HepG2 (cell line): ENCODE data around the gene FAM111A. TPM values are rescaled to one million over a fixed set of nuclear protein-coding genes. Genes with fewer than 3 reads are reported as not detected.

ENCODE experiments used
- ARHGAP35 ChIP-seq: sonication (generic); formaldehyde crosslinking; IDR thresholded peaks from 2 replicates; pipeline ENCODE4 v1.9.0; 2022; ENCODE audit warnings: mild to moderate bottlenecking, inconsistent platforms, moderate library complexity, missing genetic modification reagents, borderline replicate concordance
- ATF7-NPFF ChIP-seq: sonication (generic); formaldehyde crosslinking; IDR thresholded peaks from 2 replicates; pipeline ENCODE4 v1.8.1; 2023; ENCODE audit warnings: mild to moderate bottlenecking, low read depth, missing genetic modification reagents, moderate library complexity
- CCDC6 ChIP-seq: sonication (generic); formaldehyde crosslinking; IDR thresholded peaks from 2 replicates; pipeline ENCODE4 v1.8.1; 2022; ENCODE audit warnings: mild to moderate bottlenecking, missing genetic modification reagents, moderate library complexity
- DNMT1 ChIP-seq: sonication (generic); formaldehyde crosslinking; IDR thresholded peaks from 2 replicates; pipeline ENCODE4 v1.5.1; 2020; ENCODE audit warnings: mild to moderate bottlenecking, missing genetic modification reagents
- IKZF4 ChIP-seq: sonication (generic); formaldehyde crosslinking; IDR thresholded peaks from 2 replicates; pipeline ENCODE4 v1.5.1; 2020; ENCODE audit warnings: borderline replicate concordance, mild to moderate bottlenecking, low read depth, missing genetic modification reagents; ENCODE audit errors: not compliant biosample characterization
- POGZ ChIP-seq: sonication (generic); formaldehyde crosslinking; IDR thresholded peaks from 2 replicates; pipeline ENCODE4 v1.4.0; 2020; ENCODE audit warnings: mild to moderate bottlenecking, missing genetic modification reagents
- SNAPC2 ChIP-seq: sonication (generic); formaldehyde crosslinking; IDR thresholded peaks from 2 replicates; pipeline ENCODE4 v1.8.1; 2022; ENCODE audit warnings: mild to moderate bottlenecking, missing genetic modification reagents
- U2AF1 ChIP-seq: fragments of 200-400 bp; formaldehyde crosslinking; optimal IDR thresholded peaks from 2 replicates; pipeline ENCODE3; 2017; ENCODE audit warnings: mild to moderate bottlenecking, low read depth, low read length
- ZNF562 ChIP-seq: sonication (generic); formaldehyde crosslinking; IDR thresholded peaks from 2 replicates; pipeline ENCODE4 v1.8.0; 2022; ENCODE audit warnings: missing genetic modification reagents, borderline replicate concordance
- ZNF615 ChIP-seq: sonication (generic); formaldehyde crosslinking; IDR thresholded peaks from 2 replicates; pipeline ENCODE4 v1.5.0; 2020; ENCODE audit warnings: mild to moderate bottlenecking, missing genetic modification reagents, borderline replicate concordance
- ZNF747 ChIP-seq: sonication (generic); formaldehyde crosslinking; IDR thresholded peaks from 2 replicates; pipeline ENCODE4 v1.8.1; 2023; ENCODE audit warnings: missing genetic modification reagents, mild to moderate bottlenecking, borderline replicate concordance
- ZNF75D ChIP-seq: sonication (generic); formaldehyde crosslinking; IDR thresholded peaks from 2 replicates; pipeline ENCODE4 v1.8.1; 2023; ENCODE audit warnings: missing genetic modification reagents, mild to moderate bottlenecking, borderline replicate concordance
- polyA plus RNA-seq, 8 experiments: library from polyadenylated mRNA; depleted of rRNA in 3 of 8; stranded (reverse) in 7 of 8; unstranded in 1 of 8; fragments of >200 nt; fragmentation: Illumina TruSeq in 4 of 8; extraction: Trizol in 4 of 8; gene quantifications; 2 replicates each; pipeline versions ENCODE4 v1.2.1 to v1.2.3, GENCODE V29; 2011 to 2016; ENCODE audit warnings: low read depth in 4 of 8, missing spikeins in 1 of 8, mixed read lengths in 1 of 8; ENCODE audit not compliant: insufficient read depth in 1 of 8
- total RNA-seq, 5 experiments: library from RNA; depleted of rRNA; stranded (reverse); fragments of >200 nt; fragmentation: Illumina TruSeq; extraction: Trizol; gene quantifications; 2 replicates each; pipeline ENCODE4 v1.2.3, GENCODE V29; 2016; ENCODE audit warnings: low read depth in 1 of 5
- TF ChIP-seq, protein P1 (sequence below), 2 experiments: sonication (generic) in 1 of 2; formaldehyde crosslinking in 1 of 2; IDR thresholded peaks; 2 replicates each; pipeline versions ENCODE4 v1.6.1 to v1.9.0; 2014 to 2022; ENCODE audit warnings: antibody characterized with exemption in 1 of 2, borderline replicate concordance in 1 of 2, inconsistent platforms in 1 of 2, low read depth in 1 of 2, missing genetic modification reagents in 1 of 2
- TF ChIP-seq, protein P2 (sequence below): sonication (generic); formaldehyde crosslinking; IDR thresholded peaks from 2 replicates; pipeline ENCODE4 v1.4.0; 2020; ENCODE audit warnings: low read depth, mild to moderate bottlenecking, missing genetic modification reagents
- TF ChIP-seq, protein P3 (sequence below): sonication (generic); formaldehyde crosslinking; IDR thresholded peaks from 2 replicates; pipeline ENCODE4 v1.5.1; 2020; ENCODE audit warnings: mild to moderate bottlenecking, missing genetic modification reagents, moderate library complexity

Gene FAM111A
- total and polyA plus RNA-seq, 2 of the 13 experiments (the other 11 are each of a cell fraction or from before 2014, with no cell fraction given): 3.2 to 13.5 TPM

DNA sequence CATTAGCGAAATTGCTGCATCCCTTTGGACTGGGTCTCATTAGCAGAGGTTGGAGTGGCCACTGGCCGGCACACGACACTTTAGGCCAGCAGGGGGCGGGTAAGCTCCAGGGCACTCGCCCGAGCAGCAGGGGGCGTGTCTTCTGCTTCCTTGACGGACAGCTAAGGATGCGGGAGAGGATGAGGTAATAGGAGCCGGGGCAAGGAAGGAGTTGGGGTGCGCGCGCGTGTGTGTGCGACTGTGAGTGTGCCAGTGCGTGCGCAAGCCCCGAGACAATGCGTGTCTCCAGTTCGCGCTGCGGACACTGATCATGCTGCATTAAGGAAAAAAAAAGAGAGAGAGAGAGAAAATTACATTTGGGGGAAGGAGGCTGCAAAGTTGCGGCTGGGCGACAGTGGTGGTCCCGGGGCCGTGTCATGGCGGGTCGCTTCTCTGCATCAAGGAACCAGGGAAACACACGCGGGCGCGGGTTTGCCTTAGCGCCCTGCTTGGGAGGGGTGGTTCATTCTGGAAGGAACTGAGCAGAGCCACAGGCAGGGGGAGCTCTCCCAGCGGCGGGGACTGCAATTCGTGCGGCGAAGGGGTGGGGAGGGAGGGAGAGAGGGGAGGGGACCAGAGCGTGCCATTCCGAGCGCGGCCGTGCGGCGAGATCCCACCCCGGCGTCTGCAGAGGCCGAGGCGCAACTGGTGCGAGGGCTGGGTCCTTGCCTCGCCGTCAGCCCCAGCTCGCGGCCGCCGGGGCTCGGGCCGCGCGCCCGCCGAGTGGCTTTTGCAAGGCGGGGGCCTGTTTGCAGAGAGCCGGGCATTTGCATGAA, 29.1 kb downstream of the FAM111A start, which contains the start of gene DTX4 (continued):
- TF ChIP-seq, protein P1, sequence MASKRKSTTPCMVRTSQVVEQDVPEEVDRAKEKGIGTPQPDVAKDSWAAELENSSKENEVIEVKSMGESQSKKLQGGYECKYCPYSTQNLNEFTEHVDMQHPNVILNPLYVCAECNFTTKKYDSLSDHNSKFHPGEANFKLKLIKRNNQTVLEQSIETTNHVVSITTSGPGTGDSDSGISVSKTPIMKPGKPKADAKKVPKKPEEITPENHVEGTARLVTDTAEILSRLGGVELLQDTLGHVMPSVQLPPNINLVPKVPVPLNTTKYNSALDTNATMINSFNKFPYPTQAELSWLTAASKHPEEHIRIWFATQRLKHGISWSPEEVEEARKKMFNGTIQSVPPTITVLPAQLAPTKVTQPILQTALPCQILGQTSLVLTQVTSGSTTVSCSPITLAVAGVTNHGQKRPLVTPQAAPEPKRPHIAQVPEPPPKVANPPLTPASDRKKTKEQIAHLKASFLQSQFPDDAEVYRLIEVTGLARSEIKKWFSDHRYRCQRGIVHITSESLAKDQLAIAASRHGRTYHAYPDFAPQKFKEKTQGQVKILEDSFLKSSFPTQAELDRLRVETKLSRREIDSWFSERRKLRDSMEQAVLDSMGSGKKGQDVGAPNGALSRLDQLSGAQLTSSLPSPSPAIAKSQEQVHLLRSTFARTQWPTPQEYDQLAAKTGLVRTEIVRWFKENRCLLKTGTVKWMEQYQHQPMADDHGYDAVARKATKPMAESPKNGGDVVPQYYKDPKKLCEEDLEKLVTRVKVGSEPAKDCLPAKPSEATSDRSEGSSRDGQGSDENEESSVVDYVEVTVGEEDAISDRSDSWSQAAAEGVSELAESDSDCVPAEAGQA (IDR thresholded peaks at IDR 0.05; ENCODE audit: low read depth): no peak
- TF ChIP-seq, protein P1 (CRISPR knock-in tag; IDR thresholded peaks at IDR 0.05; ENCODE audit: borderline replicate concordance): no peak
- TF ChIP-seq ZNF615 (CRISPR knock-in tag) (no peak), ZNF747 (0 out of 2 replicates have a peak, but pooled peaks have one; percentile 42), CCDC6 (CRISPR knock-in tag) (0 out of 2 replicates have a peak, but pooled peaks have one; percentile 53), ZNF75D (CRISPR knock-in tag) (0 out of 2 replicates have a peak, but pooled peaks have one; percentile 34), SNAPC2 (no peak), DNMT1 (CRISPR knock-in tag) (no peak), U2AF1 (peak; percentile 66), POGZ (CRISPR knock-in tag) (peak; percentile 20; the same call in 1 of the 2 replicates), ARHGAP35 (CRISPR knock-in tag) (no peak), ZNF562 (CRISPR knock-in tag) (no peak), ATF7-NPFF (CRISPR knock-in tag) (peak; percentile 73; the same call in 1 of the 2 replicates), IKZF4 (CRISPR knock-in tag) (no peak)
- TF ChIP-seq, protein P2, sequence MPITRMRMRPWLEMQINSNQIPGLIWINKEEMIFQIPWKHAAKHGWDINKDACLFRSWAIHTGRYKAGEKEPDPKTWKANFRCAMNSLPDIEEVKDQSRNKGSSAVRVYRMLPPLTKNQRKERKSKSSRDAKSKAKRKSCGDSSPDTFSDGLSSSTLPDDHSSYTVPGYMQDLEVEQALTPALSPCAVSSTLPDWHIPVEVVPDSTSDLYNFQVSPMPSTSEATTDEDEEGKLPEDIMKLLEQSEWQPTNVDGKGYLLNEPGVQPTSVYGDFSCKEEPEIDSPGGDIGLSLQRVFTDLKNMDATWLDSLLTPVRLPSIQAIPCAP (CRISPR knock-in tag): no peak
- TF ChIP-seq, protein P3, sequence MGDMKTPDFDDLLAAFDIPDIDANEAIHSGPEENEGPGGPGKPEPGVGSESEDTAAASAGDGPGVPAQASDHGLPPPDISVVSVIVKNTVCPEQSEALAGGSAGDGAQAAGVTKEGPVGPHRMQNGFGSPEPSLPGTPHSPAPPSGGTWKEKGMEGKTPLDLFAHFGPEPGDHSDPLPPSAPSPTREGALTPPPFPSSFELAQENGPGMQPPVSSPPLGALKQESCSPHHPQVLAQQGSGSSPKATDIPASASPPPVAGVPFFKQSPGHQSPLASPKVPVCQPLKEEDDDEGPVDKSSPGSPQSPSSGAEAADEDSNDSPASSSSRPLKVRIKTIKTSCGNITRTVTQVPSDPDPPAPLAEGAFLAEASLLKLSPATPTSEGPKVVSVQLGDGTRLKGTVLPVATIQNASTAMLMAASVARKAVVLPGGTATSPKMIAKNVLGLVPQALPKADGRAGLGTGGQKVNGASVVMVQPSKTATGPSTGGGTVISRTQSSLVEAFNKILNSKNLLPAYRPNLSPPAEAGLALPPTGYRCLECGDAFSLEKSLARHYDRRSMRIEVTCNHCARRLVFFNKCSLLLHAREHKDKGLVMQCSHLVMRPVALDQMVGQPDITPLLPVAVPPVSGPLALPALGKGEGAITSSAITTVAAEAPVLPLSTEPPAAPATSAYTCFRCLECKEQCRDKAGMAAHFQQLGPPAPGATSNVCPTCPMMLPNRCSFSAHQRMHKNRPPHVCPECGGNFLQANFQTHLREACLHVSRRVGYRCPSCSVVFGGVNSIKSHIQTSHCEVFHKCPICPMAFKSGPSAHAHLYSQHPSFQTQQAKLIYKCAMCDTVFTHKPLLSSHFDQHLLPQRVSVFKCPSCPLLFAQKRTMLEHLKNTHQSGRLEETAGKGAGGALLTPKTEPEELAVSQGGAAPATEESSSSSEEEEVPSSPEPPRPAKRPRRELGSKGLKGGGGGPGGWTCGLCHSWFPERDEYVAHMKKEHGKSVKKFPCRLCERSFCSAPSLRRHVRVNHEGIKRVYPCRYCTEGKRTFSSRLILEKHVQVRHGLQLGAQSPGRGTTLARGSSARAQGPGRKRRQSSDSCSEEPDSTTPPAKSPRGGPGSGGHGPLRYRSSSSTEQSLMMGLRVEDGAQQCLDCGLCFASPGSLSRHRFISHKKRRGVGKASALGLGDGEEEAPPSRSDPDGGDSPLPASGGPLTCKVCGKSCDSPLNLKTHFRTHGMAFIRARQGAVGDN (CRISPR knock-in tag): peak; percentile 91
